GM12878 (cell line): ENCODE data around the gene CYP24A1.

Experiments
- ATF3 ChIP-seq: IDR thresholded peaks from 2 replicates; pipeline ENCODE4 v1.6.1; 2011; ENCODE audit warnings: low read depth, mild to moderate bottlenecking, low read length, moderate library complexity, borderline replicate concordance; ENCODE audit errors: extremely low read depth
- BHLHE40 ChIP-seq, 2 experiments: fragments of 450-650 bp in 1 of 2; IDR thresholded peaks; 2 replicates each; pipeline ENCODE4 v1.6.1; 2011 to 2017; ENCODE audit warnings: low read depth in 2 of 2, borderline replicate concordance in 1 of 2, improper control_type of control experiment in 1 of 2, low read length in 1 of 2, mild to moderate bottlenecking in 1 of 2
- CTCF ChIP-seq, 3 experiments: IDR thresholded peaks in 2 of 3; conservative IDR thresholded peaks in 1 of 3; 2 replicates each; pipeline ENCODE4 v1.5.1; 2011; ENCODE audit warnings: low read depth in 3 of 3, low read length in 3 of 3, mild to moderate bottlenecking in 3 of 3, control low read depth in 2 of 3, moderate library complexity in 2 of 3, inconsistent platforms in 1 of 3, mixed read lengths in 1 of 3; ENCODE audit not compliant: control insufficient read depth in 2 of 3, insufficient read depth in 1 of 3; ENCODE audit errors: extremely low read depth in 1 of 3
- ETV6 ChIP-seq, 2 experiments: fragments of 450-650 bp in 1 of 2; IDR thresholded peaks in 1 of 2; conservative IDR thresholded peaks in 1 of 2; 2 replicates each; pipeline ENCODE4 v1.6.1; 2014; ENCODE audit warnings: antibody characterized with exemption in 1 of 2, borderline replicate concordance in 1 of 2, low read depth in 1 of 2, mild to moderate bottlenecking in 1 of 2, moderate library complexity in 1 of 2
- HDAC2 ChIP-seq: fragments of 200-600 bp; sonication (generic); IDR thresholded peaks from 2 replicates; pipeline ENCODE4 v1.6.1; 2017
- MYC ChIP-seq: IDR thresholded peaks from 2 replicates; pipeline ENCODE4 v1.6.1; 2011; ENCODE audit warnings: mild to moderate bottlenecking, low read length, moderate library complexity, inconsistent platforms; ENCODE audit not compliant: insufficient read depth, insufficient replicate concordance, insufficient read length, severe bottlenecking
- POLR2A ChIP-seq: IDR thresholded peaks from 2 replicates; pipeline ENCODE4 v1.6.1; 2011; ENCODE audit warnings: low read depth, mild to moderate bottlenecking, low read length
- SMARCA5 ChIP-seq: fragments of 450-650 bp; IDR thresholded peaks from 2 replicates; pipeline ENCODE4 v1.6.1; 2017; ENCODE audit warnings: mild to moderate bottlenecking
- SREBF2 ChIP-seq: IDR thresholded peaks from 2 replicates; pipeline ENCODE4 v1.6.1; 2012; ENCODE audit warnings: mild to moderate bottlenecking, low read length
- ZNF24 ChIP-seq: fragments of 450-650 bp; IDR thresholded peaks from 2 replicates; pipeline ENCODE4 v1.6.1; 2017; ENCODE audit warnings: antibody characterized with exemption, mild to moderate bottlenecking

GRCh38 chr20:54105653-54106052 lies 68.1 kb downstream of the CYP24A1 start:
- no peak for TF ChIP-seq CTCF (IDR thresholded peaks at IDR 0.05 in 2 of 3, conservative IDR thresholded peaks at IDR 0.05 in 1 of 3; ENCODE audit: control insufficient read depth in 2 of 3, extremely low read depth in 1 of 3, insufficient read depth in 1 of 3, low read depth in 3 of 3, low read length in 3 of 3)
- no peak for TF ChIP-seq SMARCA5
- no peak for TF ChIP-seq SREBF2
- TF ChIP-seq ATF3: no peak
- TF ChIP-seq ZNF24: no peak
- no peak for TF ChIP-seq MYC
- peak in 1 of 2 experiments; percentile 83; a peak in 1 of 4 replicates for TF ChIP-seq ETV6 (conservative IDR thresholded peaks at IDR 0.05 in 1 of 2, IDR thresholded peaks at IDR 0.05 in 1 of 2; ENCODE audit: borderline replicate concordance in 1 of 2, low read depth in 1 of 2)
- TF ChIP-seq HDAC2: no peak
- no peak for TF ChIP-seq BHLHE40 (IDR thresholded peaks at IDR 0.05; ENCODE audit: borderline replicate concordance in 1 of 2, low read depth in 2 of 2, low read length in 1 of 2)
- no peak for TF ChIP-seq POLR2A
